Measurements from ENCODE around the gene HSPA4. TPM values are rescaled to one million over a fixed set of nuclear protein-coding genes. Genes with fewer than 3 reads are reported as not detected.
A peak's percentile ranks its signal among the peaks of the same experiment; 100 is the strongest.

HSPA4 gene
- total RNA-seq, 2 donors from 2014 or later: 245 to 287 TPM

GRCh38 chr5:133140311-133140710 is 88.5 kb downstream of the HSPA4 start:
- Histone ChIP-seq H3K27ac (ENCODE audit: low read depth, low read length) (no peak overlapping the region), H3K9me3 (ENCODE audit: control insufficient read depth, low read length) (peaks cover 10% of the 10 kb centered on the region), H3K36me3 (ENCODE audit: control insufficient read depth, insufficient read depth, low read length) (no peaks in the 10 kb centered on the region), H3K9ac (ENCODE audit: extremely low read depth, low read length, poor library complexity, severe bottlenecking) (no peak overlapping the region), H3K27me3 (ENCODE audit: control insufficient read depth, insufficient read depth, low read length, poor library complexity, severe bottlenecking) (no peaks in the 10 kb centered on the region), H3K4me1 (ENCODE audit: control insufficient read depth, insufficient read depth, low read length) (no peaks in the 10 kb centered on the region), H3K4me3 (ENCODE audit: low read length) (no peak overlapping the region)
- Mint-ChIP-seq H3K9me3 (peaks cover 13% of the 10 kb centered on the region), H3K27ac (no peak overlapping the region), H3K36me3 (ENCODE audit: low read depth) (no peaks in the 10 kb centered on the region), H3K4me3 (no peak overlapping the region), H3K4me1 (no peaks in the 10 kb centered on the region), H3K27me3 (ENCODE audit: insufficient read depth) (peaks cover 13% of the 10 kb centered on the region)
- TF ChIP-seq CTCF (conservative IDR thresholded peaks at IDR 0.05): no peak
- peak; percentile 15 for DNase-seq
- 91 to 100% methylated on average over 3 to 7 of the region's 7 CpGs for WGBS, 2 experiments (ENCODE audit: insufficient coverage in 1 of 2, insufficient read length in 1 of 2)

DNA sequence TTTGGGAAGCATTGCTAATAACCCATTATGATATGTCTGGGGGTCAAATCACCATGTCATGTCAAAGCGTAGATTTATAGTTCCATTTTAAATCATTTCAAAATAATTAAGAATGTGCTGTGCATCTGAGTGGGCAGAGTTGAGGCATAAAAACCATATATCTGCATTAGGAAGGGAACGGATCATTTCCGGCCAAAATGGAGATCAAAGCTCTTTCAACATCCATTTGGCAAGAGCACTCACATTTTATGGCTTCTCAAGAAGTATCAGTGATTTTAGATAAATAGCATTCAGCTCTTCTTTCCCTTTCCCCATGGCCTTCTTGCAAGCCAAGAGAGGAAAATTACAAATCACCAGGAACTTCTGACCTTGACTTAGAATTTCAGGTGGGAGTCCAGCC is 89.9 kb downstream of the HSPA4 start:
- Mint-ChIP-seq H3K4me3 (no peak overlapping the region), H3K9me3 (peaks cover 13% of the 10 kb centered on the region), H3K4me1 (no peaks in the 10 kb centered on the region), H3K27me3 (ENCODE audit: insufficient read depth) (peaks cover 4% of the 10 kb centered on the region), H3K27ac (no peak overlapping the region), H3K36me3 (ENCODE audit: low read depth) (no peaks in the 10 kb centered on the region)
- H3K4me1 ChIP-seq (ENCODE audit: control insufficient read depth, insufficient read depth, low read length): no peaks in the 10 kb centered on the region
- TF ChIP-seq CTCF (conservative IDR thresholded peaks at IDR 0.05): no peak
- H3K27ac ChIP-seq (ENCODE audit: low read depth, low read length): no peak overlapping the region
- no peak overlapping the region for H3K9ac ChIP-seq (ENCODE audit: extremely low read depth, low read length, poor library complexity, severe bottlenecking)
- no peaks in the 10 kb centered on the region for H3K36me3 ChIP-seq (ENCODE audit: control insufficient read depth, insufficient read depth, low read length)
- H3K27me3 ChIP-seq (ENCODE audit: control insufficient read depth, insufficient read depth, low read length, poor library complexity, severe bottlenecking): no peaks in the 10 kb centered on the region
- no peak overlapping the region for H3K4me3 ChIP-seq (ENCODE audit: low read length)
- H3K9me3 ChIP-seq (ENCODE audit: control insufficient read depth, low read length): peaks cover 10% of the 10 kb centered on the region
- no peak for DNase-seq
- WGBS, 2 experiments (ENCODE audit: insufficient coverage in 1 of 2, insufficient read length in 1 of 2): 92 to 100% methylated on average over 2 to 3 of the region's 3 CpGs

DNA sequence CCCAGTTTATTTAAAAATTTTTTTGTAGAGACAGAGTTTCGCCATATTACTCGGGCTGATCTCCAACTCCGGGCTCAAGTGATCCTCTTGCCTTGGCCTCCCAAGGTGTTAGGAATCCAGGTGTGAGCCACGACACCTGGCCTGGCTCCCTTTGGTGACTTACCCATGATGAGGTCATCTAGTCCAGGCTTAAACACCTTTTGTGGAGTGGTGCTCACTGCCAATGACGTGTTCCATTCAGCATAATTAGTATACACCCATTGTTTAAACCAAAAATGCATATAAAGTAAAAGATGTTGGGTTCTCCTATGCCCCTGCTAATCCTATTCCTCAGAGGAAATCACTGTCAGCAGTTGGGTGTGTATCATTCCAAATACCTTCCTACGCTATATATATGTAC is 91.0 kb downstream of the HSPA4 start:
- no peak for DNase-seq
- H3K27me3 ChIP-seq (ENCODE audit: control insufficient read depth, insufficient read depth, low read length, poor library complexity, severe bottlenecking): no peaks in the 10 kb centered on the region
- no peaks in the 10 kb centered on the region for H3K36me3 ChIP-seq (ENCODE audit: control insufficient read depth, insufficient read depth, low read length)
- Mint-ChIP-seq H3K4me1 (no peaks in the 10 kb centered on the region), H3K27me3 (ENCODE audit: insufficient read depth) (peaks cover 3% of the 10 kb centered on the region), H3K4me3 (no peak overlapping the region), H3K27ac (no peak overlapping the region), H3K9me3 (peaks cover 13% of the 10 kb centered on the region), H3K36me3 (ENCODE audit: low read depth) (no peaks in the 10 kb centered on the region)
- peaks cover 10% of the 10 kb centered on the region for H3K9me3 ChIP-seq (ENCODE audit: control insufficient read depth, low read length)
- H3K9ac ChIP-seq (ENCODE audit: extremely low read depth, low read length, poor library complexity, severe bottlenecking): no peak overlapping the region
- 86 to 100% methylated on average over 6 of the region's 6 CpGs for WGBS, 2 experiments (ENCODE audit: insufficient coverage in 1 of 2, insufficient read length in 1 of 2)
- no peak overlapping the region for H3K27ac ChIP-seq (ENCODE audit: low read depth, low read length)
- H3K4me1 ChIP-seq (ENCODE audit: control insufficient read depth, insufficient read depth, low read length): no peaks in the 10 kb centered on the region
- H3K4me3 ChIP-seq (ENCODE audit: low read length): no peak overlapping the region
- TF ChIP-seq CTCF (conservative IDR thresholded peaks at IDR 0.05): no peak

Measured in endodermal cell (in vitro differentiated cells).